HEK293 (cell line): ENCODE results near the gene P4HA2.

Source experiments
- CTCF ChIA-PET: fragments of 350-600 bp; formaldehyde crosslinking; extraction: SDS; loops from one replicate; lab custom pipeline; 2021; ENCODE audit warnings: antibody characterized with exemption; lab: Yijun Ruan, JAX
- POLR2A ChIA-PET: fragments of 300-600 bp; formaldehyde crosslinking; extraction: SDS; loops from one replicate; lab custom pipeline; 2020; ENCODE audit warnings: antibody characterized with exemption, inconsistent platforms; lab: Yijun Ruan, JAX
- H3K27ac ChIP-seq: fragments of 200-500 bp; sonication (Bioruptor generic); 2 replicates; pipeline ENCODE4 v1.5.1; 2014; ENCODE audit warnings: low read depth, low read length, control low read depth, inconsistent platforms; ENCODE audit errors: extremely low read depth
- H3K36me3 ChIP-seq, 2 experiments: fragments of 200-500 bp in 1 of 2; sonication (Bioruptor generic) in 1 of 2; 1 replicate in 1 of 2; 2 replicates in 1 of 2; pipeline ENCODE4 v1.5.1; 2014 to 2017; ENCODE audit warnings: inconsistent platforms in 2 of 2, low read length in 2 of 2; ENCODE audit not compliant: control insufficient read depth in 2 of 2, insufficient read depth in 1 of 2
- H3K4me1 ChIP-seq: fragments of 200-500 bp; sonication (Bioruptor generic); 2 replicates; pipeline ENCODE4 v1.5.1; 2014; ENCODE audit warnings: mild to moderate bottlenecking, low read length, inconsistent platforms; ENCODE audit not compliant: control insufficient read depth, insufficient read depth
- H3K4me3 ChIP-seq: 2 replicates; pipeline ENCODE4 v1.5.1; 2011; ENCODE audit warnings: low read depth, mild to moderate bottlenecking, control low read depth, low read length, moderate library complexity
- H3K9me3 ChIP-seq: fragments of 200-500 bp; sonication (Bioruptor generic); 2 replicates; pipeline ENCODE4 v1.5.1; 2014; ENCODE audit warnings: low read depth, low read length, inconsistent platforms; ENCODE audit not compliant: control insufficient read depth, insufficient read depth
- EGR2 ChIP-seq: fragments of 450-650 bp; formaldehyde crosslinking; IDR thresholded peaks from 2 replicates; pipeline ENCODE4 v1.5.1; 2016; ENCODE audit warnings: low read depth, missing biosample characterization, missing genetic modification characterization
- GLIS1 ChIP-seq: fragments of 450-650 bp; formaldehyde crosslinking; IDR thresholded peaks from 2 replicates; pipeline ENCODE4 v1.5.1; 2016; ENCODE audit warnings: missing biosample characterization, missing genetic modification characterization
- HOXA7 ChIP-seq: sonication (generic); formaldehyde crosslinking; IDR thresholded peaks from 2 replicates; pipeline ENCODE4 v1.8.1; 2022; ENCODE audit warnings: missing genetic modification reagents, borderline replicate concordance
- IKZF3 ChIP-seq: fragments of 450-650 bp; IDR thresholded peaks from 2 replicates; pipeline ENCODE4 v1.5.0; 2018; ENCODE audit warnings: missing biosample characterization, mild to moderate bottlenecking, missing genetic modification characterization, moderate library complexity
- ZFHX2 ChIP-seq: fragments of 450-650 bp; formaldehyde crosslinking; conservative IDR thresholded peaks from 2 replicates; pipeline ENCODE4 v1.5.1; 2016; ENCODE audit warnings: missing biosample characterization, missing genetic modification characterization
- ZNF10 ChIP-seq: fragments of 450-650 bp; formaldehyde crosslinking; IDR thresholded peaks from 2 replicates; pipeline ENCODE4 v1.5.1; 2017; ENCODE audit warnings: missing biosample characterization, missing genetic modification characterization
- ZNF2 ChIP-seq: fragments of 450-650 bp; formaldehyde crosslinking; IDR thresholded peaks from 2 replicates; pipeline ENCODE4 v1.5.1; 2016; ENCODE audit warnings: missing biosample characterization, missing genetic modification characterization
- ZNF302 ChIP-seq: fragments of 450-650 bp; formaldehyde crosslinking; IDR thresholded peaks from 2 replicates; pipeline ENCODE4 v1.5.1; 2016; ENCODE audit warnings: missing biosample characterization, missing genetic modification characterization, low read depth
- ZNF366 ChIP-seq: fragments of 450-650 bp; formaldehyde crosslinking; conservative IDR thresholded peaks from 2 replicates; pipeline ENCODE4 v1.5.1; 2016; ENCODE audit warnings: missing biosample characterization, missing genetic modification characterization
- ZNF423 ChIP-seq: fragments of 450-650 bp; formaldehyde crosslinking; IDR thresholded peaks from 2 replicates; pipeline ENCODE4 v1.5.1; 2016; ENCODE audit warnings: missing biosample characterization, missing genetic modification characterization
- ZNF473 ChIP-seq: fragments of 450-650 bp; formaldehyde crosslinking; IDR thresholded peaks from 2 replicates; pipeline ENCODE4 v1.5.1; 2017; ENCODE audit warnings: missing biosample characterization, missing genetic modification characterization
- ZNF585B ChIP-seq: fragments of 450-650 bp; formaldehyde crosslinking; IDR thresholded peaks from 2 replicates; pipeline ENCODE4 v1.5.1; 2016; ENCODE audit warnings: missing biosample characterization, missing genetic modification characterization
- ZNF596 ChIP-seq: fragments of 450-650 bp; IDR thresholded peaks from 2 replicates; pipeline ENCODE4 v1.5.0; 2018; ENCODE audit warnings: missing biosample characterization, mild to moderate bottlenecking, missing genetic modification characterization, moderate library complexity
- ZNF623 ChIP-seq: fragments of 450-650 bp; formaldehyde crosslinking; IDR thresholded peaks from 2 replicates; pipeline ENCODE4 v1.5.1; 2016; ENCODE audit warnings: missing biosample characterization, missing genetic modification characterization
- ZNF645 ChIP-seq: fragments of 450-650 bp; formaldehyde crosslinking; IDR thresholded peaks from 2 replicates; pipeline ENCODE4; 2016; ENCODE audit warnings: missing biosample characterization, missing genetic modification characterization
- ZNF677 ChIP-seq: fragments of 450-650 bp; IDR thresholded peaks from 2 replicates; pipeline ENCODE4 v1.5.0; 2018; ENCODE audit warnings: missing biosample characterization, mild to moderate bottlenecking, missing genetic modification characterization, moderate library complexity
- ZNF792 ChIP-seq: fragments of 450-650 bp; formaldehyde crosslinking; IDR thresholded peaks from 2 replicates; pipeline ENCODE4 v1.5.1; 2016; ENCODE audit warnings: missing biosample characterization, missing genetic modification characterization
- TF ChIP-seq, protein P1 (sequence below): fragments of 450-650 bp; formaldehyde crosslinking; IDR thresholded peaks from 2 replicates; pipeline ENCODE4 v1.5.1; 2017; ENCODE audit warnings: missing biosample characterization, missing genetic modification characterization
- TF ChIP-seq, protein P2 (sequence below): fragments of 450-650 bp; formaldehyde crosslinking; IDR thresholded peaks from 2 replicates; pipeline ENCODE4 v1.5.1; 2017; ENCODE audit warnings: missing biosample characterization, missing genetic modification characterization
- TF ChIP-seq, protein P3 (sequence below): fragments of 450-650 bp; formaldehyde crosslinking; IDR thresholded peaks from 2 replicates; pipeline ENCODE4 v1.5.1; 2016; ENCODE audit warnings: missing biosample characterization, missing genetic modification characterization, low read depth

The P4HA2 gene

GRCh38 chr5:132264546-132265335 is 37.1 kb upstream of the P4HA2 start (continued):
- TF ChIP-seq ZNF10 (no peak), ZNF645 (no peak), ZNF792 (tag by site-specific recombination) (no peak)
- TF ChIP-seq, all 188 proteins: peak for 8

DNA sequence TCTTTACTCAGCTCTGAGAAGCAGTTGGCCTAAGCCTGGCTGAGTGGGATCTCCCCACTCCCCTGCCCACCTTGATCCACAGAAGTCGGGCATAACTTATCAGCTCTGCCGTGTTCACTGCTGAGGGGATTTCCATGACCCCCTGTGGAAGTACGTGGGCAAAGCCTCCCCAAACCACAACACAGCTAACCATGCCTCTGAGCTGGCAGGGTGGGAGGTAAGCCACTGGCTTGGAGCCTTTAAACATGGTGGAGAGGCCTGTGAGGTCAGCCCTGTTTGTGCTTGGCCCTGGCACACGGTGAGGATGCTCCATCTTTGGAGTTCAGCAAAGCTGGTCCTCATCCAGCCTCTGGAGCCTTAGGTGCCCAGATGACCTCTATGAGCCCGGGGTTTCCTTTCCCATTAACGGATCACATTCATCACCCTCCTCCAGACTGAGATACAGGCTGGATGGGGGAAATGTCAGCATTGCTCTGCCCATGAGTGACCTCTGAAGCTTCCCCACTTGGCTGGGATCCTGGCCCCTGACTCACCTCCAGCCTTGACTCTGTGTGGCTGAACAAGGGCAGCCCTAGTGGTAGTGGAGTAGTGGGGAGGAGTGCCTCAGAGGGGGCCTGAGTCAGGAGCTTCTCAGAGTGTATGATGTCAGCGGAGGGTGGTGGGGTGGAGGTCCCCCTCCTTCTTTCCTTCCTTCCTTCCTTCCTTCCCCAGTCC is 36.1 kb upstream of the P4HA2 start:
- CTCF ChIA-PET = interaction anchor here (0.7 to 1.7 kb wide), 2 partner anchors 9 to 228 kb away, joined by 4 to 5 read pairs; no protein-coding TSS in a partner anchor

DNA sequence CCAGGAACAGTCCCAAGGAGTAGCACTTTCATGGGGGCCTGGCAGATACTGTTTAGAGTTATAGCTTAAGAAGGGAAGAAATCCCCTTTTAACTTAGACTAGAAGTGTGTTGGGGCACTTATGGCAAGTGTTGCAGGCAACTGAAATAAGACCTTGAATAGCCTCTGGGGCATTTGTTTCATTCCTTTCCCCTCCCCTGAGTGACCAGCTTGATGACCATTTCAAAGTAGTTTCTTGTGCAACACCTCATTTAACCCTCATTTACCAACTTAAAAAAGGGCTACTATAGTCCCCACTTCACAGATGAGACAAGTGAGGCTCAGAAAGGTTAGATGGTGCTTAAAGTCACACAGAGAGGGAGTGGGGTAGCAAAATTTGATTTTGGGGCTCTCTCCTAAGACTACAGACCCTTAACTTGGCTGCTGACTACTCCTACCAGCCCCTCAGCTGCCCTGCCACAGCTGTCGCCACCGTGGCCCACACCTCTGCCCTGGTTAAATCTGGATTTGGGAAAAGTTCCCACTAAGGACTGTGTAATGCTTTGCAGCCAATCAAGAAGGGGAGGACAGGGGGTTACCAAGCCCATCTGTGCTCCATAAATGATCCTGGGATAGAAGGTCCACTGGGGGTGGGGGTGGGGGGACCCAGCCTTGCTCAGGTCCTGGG is 35.4 kb upstream of the P4HA2 start:
- ChIA-PET CTCF (interaction anchor here (0.7 to 1.2 kb wide), 3 partner anchors 73 to 535 kb away, joined by 3 to 4 read pairs (median 4); no protein-coding TSS in a partner anchor), POLR2A (no interaction called here)
- no peaks in the 10 kb centered on the region; the same call in 1 of the 2 replicates for H3K4me1 ChIP-seq

More for the DNA sequence above, 36.1 kb upstream of the P4HA2 start:
- H3K4me1 ChIP-seq = no peaks in the 10 kb centered on the region; the same call in 1 of the 2 replicates
- H3K27ac ChIP-seq = no peak overlapping the region
- no peaks in the 10 kb centered on the region for H3K9me3 ChIP-seq
- no peaks in the 10 kb centered on the region for H3K36me3 ChIP-seq
- H3K4me3 ChIP-seq = no peak overlapping the region
- POLR2A ChIA-PET = interaction anchor here (1.0 kb wide), 1 partner anchor 30 kb away, joined by 3 read pairs; no protein-coding TSS in a partner anchor
- TF ChIP-seq, protein P1, sequence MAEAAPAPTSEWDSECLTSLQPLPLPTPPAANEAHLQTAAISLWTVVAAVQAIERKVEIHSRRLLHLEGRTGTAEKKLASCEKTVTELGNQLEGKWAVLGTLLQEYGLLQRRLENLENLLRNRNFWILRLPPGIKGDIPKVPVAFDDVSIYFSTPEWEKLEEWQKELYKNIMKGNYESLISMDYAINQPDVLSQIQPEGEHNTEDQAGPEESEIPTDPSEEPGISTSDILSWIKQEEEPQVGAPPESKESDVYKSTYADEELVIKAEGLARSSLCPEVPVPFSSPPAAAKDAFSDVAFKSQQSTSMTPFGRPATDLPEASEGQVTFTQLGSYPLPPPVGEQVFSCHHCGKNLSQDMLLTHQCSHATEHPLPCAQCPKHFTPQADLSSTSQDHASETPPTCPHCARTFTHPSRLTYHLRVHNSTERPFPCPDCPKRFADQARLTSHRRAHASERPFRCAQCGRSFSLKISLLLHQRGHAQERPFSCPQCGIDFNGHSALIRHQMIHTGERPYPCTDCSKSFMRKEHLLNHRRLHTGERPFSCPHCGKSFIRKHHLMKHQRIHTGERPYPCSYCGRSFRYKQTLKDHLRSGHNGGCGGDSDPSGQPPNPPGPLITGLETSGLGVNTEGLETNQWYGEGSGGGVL = peak; percentile 66
- TF ChIP-seq EGR2 (tag by site-specific recombination) = peak; percentile 69
- no peak for TF ChIP-seq ZNF423
- no peak for TF ChIP-seq ZNF596 (tag by site-specific recombination)
- TF ChIP-seq, protein P2, sequence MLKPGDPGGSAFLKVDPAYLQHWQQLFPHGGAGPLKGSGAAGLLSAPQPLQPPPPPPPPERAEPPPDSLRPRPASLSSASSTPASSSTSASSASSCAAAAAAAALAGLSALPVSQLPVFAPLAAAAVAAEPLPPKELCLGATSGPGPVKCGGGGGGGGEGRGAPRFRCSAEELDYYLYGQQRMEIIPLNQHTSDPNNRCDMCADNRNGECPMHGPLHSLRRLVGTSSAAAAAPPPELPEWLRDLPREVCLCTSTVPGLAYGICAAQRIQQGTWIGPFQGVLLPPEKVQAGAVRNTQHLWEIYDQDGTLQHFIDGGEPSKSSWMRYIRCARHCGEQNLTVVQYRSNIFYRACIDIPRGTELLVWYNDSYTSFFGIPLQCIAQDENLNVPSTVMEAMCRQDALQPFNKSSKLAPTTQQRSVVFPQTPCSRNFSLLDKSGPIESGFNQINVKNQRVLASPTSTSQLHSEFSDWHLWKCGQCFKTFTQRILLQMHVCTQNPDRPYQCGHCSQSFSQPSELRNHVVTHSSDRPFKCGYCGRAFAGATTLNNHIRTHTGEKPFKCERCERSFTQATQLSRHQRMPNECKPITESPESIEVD (tag by site-specific recombination) = no peak
- TF ChIP-seq ZNF366 (tag by site-specific recombination) = peak; percentile 49; the same call in 1 of the 2 replicates
- TF ChIP-seq ZNF677 (tag by site-specific recombination) = no peak
- no peak for TF ChIP-seq ZNF585B
- TF ChIP-seq ZNF473 (tag by site-specific recombination) = no peak
- TF ChIP-seq ZFHX2 (tag by site-specific recombination) = peak; percentile 67
- TF ChIP-seq HOXA7 (CRISPR knock-in tag) = no peak
- peak; percentile 22; the same call in 1 of the 2 replicates for TF ChIP-seq GLIS1

More for the DNA sequence above, 35.4 kb upstream of the P4HA2 start:
- H3K27ac ChIP-seq = no peak overlapping the region
- TF ChIP-seq ZNF623 (tag by site-specific recombination) = no peak
- no peak for TF ChIP-seq ZNF302 (tag by site-specific recombination)
- no peak for TF ChIP-seq ZNF2 (tag by site-specific recombination)
- no peak for TF ChIP-seq IKZF3 (tag by site-specific recombination)
- no peak for TF ChIP-seq ZNF792 (tag by site-specific recombination)
- TF ChIP-seq, protein P3, sequence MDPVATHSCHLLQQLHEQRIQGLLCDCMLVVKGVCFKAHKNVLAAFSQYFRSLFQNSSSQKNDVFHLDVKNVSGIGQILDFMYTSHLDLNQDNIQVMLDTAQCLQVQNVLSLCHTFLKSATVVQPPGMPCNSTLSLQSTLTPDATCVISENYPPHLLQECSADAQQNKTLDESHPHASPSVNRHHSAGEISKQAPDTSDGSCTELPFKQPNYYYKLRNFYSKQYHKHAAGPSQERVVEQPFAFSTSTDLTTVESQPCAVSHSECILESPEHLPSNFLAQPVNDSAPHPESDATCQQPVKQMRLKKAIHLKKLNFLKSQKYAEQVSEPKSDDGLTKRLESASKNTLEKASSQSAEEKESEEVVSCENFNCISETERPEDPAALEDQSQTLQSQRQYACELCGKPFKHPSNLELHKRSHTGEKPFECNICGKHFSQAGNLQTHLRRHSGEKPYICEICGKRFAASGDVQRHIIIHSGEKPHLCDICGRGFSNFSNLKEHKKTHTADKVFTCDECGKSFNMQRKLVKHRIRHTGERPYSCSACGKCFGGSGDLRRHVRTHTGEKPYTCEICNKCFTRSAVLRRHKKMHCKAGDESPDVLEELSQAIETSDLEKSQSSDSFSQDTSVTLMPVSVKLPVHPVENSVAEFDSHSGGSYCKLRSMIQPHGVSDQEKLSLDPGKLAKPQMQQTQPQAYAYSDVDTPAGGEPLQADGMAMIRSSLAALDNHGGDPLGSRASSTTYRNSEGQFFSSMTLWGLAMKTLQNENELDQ (tag by site-specific recombination) = no peak
- TF ChIP-seq, all 188 proteins: peak for 0
- no peaks in the 10 kb centered on the region for H3K9me3 ChIP-seq
- no peak overlapping the region for H3K4me3 ChIP-seq
- no peaks in the 10 kb centered on the region for H3K36me3 ChIP-seq
